Amniotic epithelial cell (primary cell): ENCODE measurements around the gene CROCC.

Experiments
- DNase-seq: peaks from one replicate; pipeline ENCODE4 v3.0.0-alpha.2; 2010; ENCODE audit warnings: low read depth

CROCC gene

GRCh38 chr1:16968372-16968771 lies 46.6 kb downstream of the CROCC start:
- no peak for DNase-seq

GRCh38 chr1:16969057-16969611 lies 47.4 kb downstream of the CROCC start:
- DNase-seq: no peak

- no peak for DNase-seq
Observed at GRCh38 chr1:16969651-16970050, 47.9 kb downstream of the CROCC start.

GRCh38 chr1:16970132-16970910 lies 48.6 kb downstream of the CROCC start:
- DNase-seq: no peak

GRCh38 chr1:16971341-16972188 lies 49.8 kb downstream of the CROCC start:
- DNase-seq: peak; percentile 54

GRCh38 chr1:16972189-16972895 lies 50.6 kb downstream of the CROCC start:
- DNase-seq: no peak

GRCh38 chr1:16973215-16973614 lies 51.5 kb downstream of the CROCC start:
- no peak for DNase-seq

- no peak for DNase-seq
Observed at GRCh38 chr1:16975211-16975610, 53.5 kb downstream of the CROCC start.

- DNase-seq: no peak
Observed at GRCh38 chr1:16975838-16976237, 54.1 kb downstream of the CROCC start.

- DNase-seq: no peak
Observed at GRCh38 chr1:16976966-16977365, 55.2 kb downstream of the CROCC start.

- no peak for DNase-seq
Observed at GRCh38 chr1:16977377-16977776, 55.6 kb downstream of the CROCC start.

GRCh38 chr1:16978139-16978538 lies 56.4 kb downstream of the CROCC start:
- no peak for DNase-seq

- DNase-seq: peak; percentile 54
Observed at GRCh38 chr1:16978567-16979474, 57.1 kb downstream of the CROCC start.

GRCh38 chr1:16979475-16980327 lies 58.0 kb downstream of the CROCC start:
- DNase-seq: no peak

GRCh38 chr1:16980473-16981268 lies 58.9 kb downstream of the CROCC start, which contains the start of gene MFAP2:
TSS of gene MFAP2 (minus strand) at chr1:16980620. CDS start at chr1:16978273, 2,347 bp downstream.
- no peak for DNase-seq

GRCh38 chr1:16981269-16981849 lies 59.6 kb downstream of the CROCC start:
- peak; percentile 93 for DNase-seq

GRCh38 chr1:16982902-16983301 lies 61.2 kb downstream of the CROCC start:
- no peak for DNase-seq

- no peak for DNase-seq
Observed at GRCh38 chr1:16983649-16984048, 61.9 kb downstream of the CROCC start.

GRCh38 chr1:16984717-16985116 lies 63.0 kb downstream of the CROCC start:
- DNase-seq: peak; percentile 91
